Measurements from ENCODE around the gene PNPLA1.

Gene PNPLA1

DNA sequence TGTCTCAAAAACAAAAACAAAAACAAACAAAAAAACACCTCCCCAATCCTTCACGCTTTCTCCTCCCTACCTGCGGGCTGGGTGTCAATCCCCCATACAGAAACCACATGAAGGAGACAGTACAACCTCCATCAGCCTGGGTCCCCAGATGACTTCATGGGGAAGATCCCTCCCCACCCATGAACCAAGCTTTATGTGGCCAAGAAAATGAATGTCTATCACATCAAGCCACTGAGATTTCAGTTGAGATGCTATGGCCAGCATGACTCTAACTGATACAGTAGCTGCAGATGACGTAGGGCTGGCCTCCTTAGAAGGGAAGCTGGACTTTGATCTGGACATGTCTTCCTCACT, 88.0 kb downstream of the PNPLA1 start:
- DNase-seq (ENCODE audit: low read depth): no peak
- no peak overlapping the region for H3K4me3 ChIP-seq (ENCODE audit: control insufficient read depth, low read depth, low read length)
- TF ChIP-seq, protein P1, sequence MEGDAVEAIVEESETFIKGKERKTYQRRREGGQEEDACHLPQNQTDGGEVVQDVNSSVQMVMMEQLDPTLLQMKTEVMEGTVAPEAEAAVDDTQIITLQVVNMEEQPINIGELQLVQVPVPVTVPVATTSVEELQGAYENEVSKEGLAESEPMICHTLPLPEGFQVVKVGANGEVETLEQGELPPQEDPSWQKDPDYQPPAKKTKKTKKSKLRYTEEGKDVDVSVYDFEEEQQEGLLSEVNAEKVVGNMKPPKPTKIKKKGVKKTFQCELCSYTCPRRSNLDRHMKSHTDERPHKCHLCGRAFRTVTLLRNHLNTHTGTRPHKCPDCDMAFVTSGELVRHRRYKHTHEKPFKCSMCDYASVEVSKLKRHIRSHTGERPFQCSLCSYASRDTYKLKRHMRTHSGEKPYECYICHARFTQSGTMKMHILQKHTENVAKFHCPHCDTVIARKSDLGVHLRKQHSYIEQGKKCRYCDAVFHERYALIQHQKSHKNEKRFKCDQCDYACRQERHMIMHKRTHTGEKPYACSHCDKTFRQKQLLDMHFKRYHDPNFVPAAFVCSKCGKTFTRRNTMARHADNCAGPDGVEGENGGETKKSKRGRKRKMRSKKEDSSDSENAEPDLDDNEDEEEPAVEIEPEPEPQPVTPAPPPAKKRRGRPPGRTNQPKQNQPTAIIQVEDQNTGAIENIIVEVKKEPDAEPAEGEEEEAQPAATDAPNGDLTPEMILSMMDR (conservative IDR thresholded peaks at IDR 0.05; ENCODE audit: control insufficient read depth, insufficient read depth, low read depth, low read length): no peak
